Muscle layer of duodenum (tissue), 2 donors: ENCODE data around the gene APOC1.

ENCODE experiments used
- H3K27ac ChIP-seq: one replicate; pipeline ENCODE4 v1.7.0; 2013; ENCODE audit warnings: mild to moderate bottlenecking, low read length
- H3K27me3 ChIP-seq: one replicate; pipeline ENCODE4 v1.7.0; 2013; ENCODE audit warnings: low read depth, mild to moderate bottlenecking, control low read depth, low read length
- H3K36me3 ChIP-seq, 2 donors: one replicate each; pipeline ENCODE4 v1.7.0; 2013; ENCODE audit warnings: low read length in 2 of 2, control low read depth in 1 of 2, mild to moderate bottlenecking in 1 of 2; ENCODE audit not compliant: insufficient read depth in 2 of 2, control insufficient read depth in 1 of 2
- H3K4me1 ChIP-seq, 2 donors: one replicate each; pipeline ENCODE4 v1.7.0; 2013; ENCODE audit warnings: low read length in 2 of 2, mild to moderate bottlenecking in 2 of 2, control low read depth in 1 of 2, moderate library complexity in 1 of 2; ENCODE audit not compliant: insufficient read depth in 2 of 2, control insufficient read depth in 1 of 2
- H3K4me3 ChIP-seq, 2 donors: one replicate each; pipeline ENCODE4 v1.7.0; 2013; ENCODE audit warnings: low read length in 2 of 2, low read depth in 1 of 2, mild to moderate bottlenecking in 1 of 2
- H3K9me3 ChIP-seq, 2 donors: one replicate each; pipeline ENCODE4 v1.7.0; 2013; ENCODE audit warnings: low read length in 2 of 2, control low read depth in 1 of 2, mild to moderate bottlenecking in 1 of 2; ENCODE audit not compliant: control insufficient read depth in 1 of 2
- donor health status: healthy.

Gene APOC1

GRCh38 chr19:44949550-44949949 lies 35.1 kb downstream of the APOC1 start:
- Histone ChIP-seq H3K36me3 (peaks cover 0 to 15% of the 10 kb centered on the region in 2 donors), H3K4me1 (peaks cover 0 to 15% of the 10 kb centered on the region in 2 donors), H3K27me3 (no peaks in the 10 kb centered on the region), H3K27ac (no peak overlapping the region), H3K9me3 (no peaks in the 10 kb centered on the region), H3K4me3 (no peak overlapping the region)

- Histone ChIP-seq H3K27ac (no peak overlapping the region), H3K36me3 (peaks cover 0 to 19% of the 10 kb centered on the region in 2 donors), H3K9me3 (no peaks in the 10 kb centered on the region), H3K4me3 (no peak overlapping the region), H3K27me3 (no peaks in the 10 kb centered on the region), H3K4me1 (peaks cover 6 to 22% of the 10 kb centered on the region in 2 donors)
These were observed 37.1 kb downstream of the APOC1 start for GRCh38 chr19:44951179-44952159.

GRCh38 chr19:44954278-44954648 lies 39.9 kb downstream of the APOC1 start:
- Histone ChIP-seq H3K36me3 (peaks cover 0 to 19% of the 10 kb centered on the region in 2 donors), H3K27me3 (no peaks in the 10 kb centered on the region), H3K4me3 (peak overlapping the region; percentile 95 to 96), H3K4me1 (peaks cover 14 to 41% of the 10 kb centered on the region in 2 donors), H3K9me3 (no peaks in the 10 kb centered on the region), H3K27ac (peak overlapping the region; percentile 95)

GRCh38 chr19:44954649-44955504 lies 40.5 kb downstream of the APOC1 start, which contains the start of gene CLPTM1:
TSS of gene CLPTM1 (plus strand) at chr19:44955380. CDS start at chr19:44955396, 16 bp downstream.
- no peaks in the 10 kb centered on the region for H3K9me3 ChIP-seq
- H3K4me3 ChIP-seq, result peak within 1 kb of the TSS; percentile 95 to 96
- peaks cover 0 to 13% of the 10 kb centered on the region in 2 donors for H3K36me3 ChIP-seq
- H3K4me1 ChIP-seq, result peaks cover 14 to 41% of the 10 kb centered on the region in 2 donors
- peak within 1 kb of the TSS; percentile 95 for H3K27ac ChIP-seq
- H3K27me3 ChIP-seq, result no peaks in the 10 kb centered on the region

- Histone ChIP-seq H3K4me3 (peak overlapping the region; percentile 95 to 96), H3K4me1 (peaks cover 14 to 41% of the 10 kb centered on the region in 2 donors), H3K27me3 (no peaks in the 10 kb centered on the region), H3K36me3 (peaks cover 0 to 7% of the 10 kb centered on the region in 2 donors), H3K27ac (peak overlapping the region; percentile 61), H3K9me3 (no peaks in the 10 kb centered on the region)
These were observed 41.4 kb downstream of the APOC1 start for GRCh38 chr19:44955505-44956439.

GRCh38 chr19:44957526-44957925 lies 43.1 kb downstream of the APOC1 start:
- Histone ChIP-seq H3K4me3 (no peak overlapping the region), H3K4me1 (peaks cover 14 to 37% of the 10 kb centered on the region in 2 donors)

GRCh38 chr19:44958090-44958489 lies 43.7 kb downstream of the APOC1 start:
- Histone ChIP-seq H3K36me3 (peaks cover 5 to 7% of the 10 kb centered on the region in 2 donors), H3K27me3 (no peaks in the 10 kb centered on the region), H3K9me3 (no peaks in the 10 kb centered on the region), H3K27ac (no peak overlapping the region), H3K4me3 (no peak overlapping the region), H3K4me1 (peaks cover 14 to 37% of the 10 kb centered on the region in 2 donors)

More at GRCh38 chr19:44957526-44957925, 43.1 kb downstream of the APOC1 start:
- Histone ChIP-seq H3K9me3 (no peaks in the 10 kb centered on the region), H3K27me3 (no peaks in the 10 kb centered on the region), H3K27ac (no peak overlapping the region), H3K36me3 (peaks cover 5 to 7% of the 10 kb centered on the region in 2 donors)

- H3K4me1 ChIP-seq, result peaks cover 14 to 26% of the 10 kb centered on the region in 2 donors
- peaks cover 8 to 9% of the 10 kb centered on the region in 2 donors for H3K36me3 ChIP-seq
- no peaks in the 10 kb centered on the region for H3K9me3 ChIP-seq
- H3K27me3 ChIP-seq, result no peaks in the 10 kb centered on the region
- H3K4me3 ChIP-seq, result no peak overlapping the region
- H3K27ac ChIP-seq, result no peak overlapping the region
These were observed 45.3 kb downstream of the APOC1 start for GRCh38 chr19:44959691-44960090.

- Histone ChIP-seq H3K27ac (no peak overlapping the region), H3K9me3 (no peaks in the 10 kb centered on the region), H3K27me3 (no peaks in the 10 kb centered on the region), H3K4me1 (peaks cover 11 to 23% of the 10 kb centered on the region in 2 donors), H3K36me3 (peaks cover 8 to 10% of the 10 kb centered on the region in 2 donors), H3K4me3 (no peak overlapping the region)
These were observed 46.7 kb downstream of the APOC1 start for GRCh38 chr19:44960906-44961728.

- H3K4me1 ChIP-seq, result peaks cover 6 to 16% of the 10 kb centered on the region in 2 donors
- no peak overlapping the region for H3K27ac ChIP-seq
- peaks cover 8 to 10% of the 10 kb centered on the region in 2 donors for H3K36me3 ChIP-seq
- no peak overlapping the region for H3K4me3 ChIP-seq
- H3K27me3 ChIP-seq, result no peaks in the 10 kb centered on the region
- no peaks in the 10 kb centered on the region for H3K9me3 ChIP-seq
These were observed 47.4 kb downstream of the APOC1 start for GRCh38 chr19:44961821-44962220.
